C4-2B (cell line): ENCODE results near the gene OAS1.

Source experiments
- H3K27ac ChIP-seq: fragments of 450-650 bp; 2 replicates; pipeline ENCODE4 v1.5.1; 2017
- ZFX ChIP-seq: fragments of 450-650 bp; IDR thresholded peaks from 2 replicates; pipeline ENCODE4 v1.6.1; 2017
- TF ChIP-seq, protein P1 (sequence below): fragments of 450-650 bp; conservative IDR thresholded peaks from 2 replicates; pipeline ENCODE4 v1.5.1; 2017; ENCODE audit warnings: mild to moderate bottlenecking

OAS1 gene

DNA sequence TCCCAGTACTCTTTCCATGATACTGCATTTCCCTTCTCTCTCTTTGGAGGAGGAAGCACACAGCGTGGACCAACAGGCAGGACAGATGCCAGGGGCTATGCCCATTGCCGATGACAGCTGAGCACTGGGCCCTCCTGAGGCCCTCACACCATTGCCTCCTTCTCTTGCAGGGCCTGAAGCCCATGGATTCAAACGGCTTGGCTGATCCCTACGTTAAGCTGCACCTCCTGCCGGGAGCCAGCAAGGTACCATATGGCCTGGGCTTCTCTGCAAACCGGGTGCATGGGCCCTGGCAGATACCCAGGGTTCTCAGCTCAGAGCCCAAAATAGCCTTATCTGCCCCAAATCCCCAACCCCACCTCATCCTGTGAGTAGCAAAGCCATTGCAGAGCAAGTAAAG is 25.2 kb upstream of the OAS1 start:
- TF ChIP-seq, protein P1, sequence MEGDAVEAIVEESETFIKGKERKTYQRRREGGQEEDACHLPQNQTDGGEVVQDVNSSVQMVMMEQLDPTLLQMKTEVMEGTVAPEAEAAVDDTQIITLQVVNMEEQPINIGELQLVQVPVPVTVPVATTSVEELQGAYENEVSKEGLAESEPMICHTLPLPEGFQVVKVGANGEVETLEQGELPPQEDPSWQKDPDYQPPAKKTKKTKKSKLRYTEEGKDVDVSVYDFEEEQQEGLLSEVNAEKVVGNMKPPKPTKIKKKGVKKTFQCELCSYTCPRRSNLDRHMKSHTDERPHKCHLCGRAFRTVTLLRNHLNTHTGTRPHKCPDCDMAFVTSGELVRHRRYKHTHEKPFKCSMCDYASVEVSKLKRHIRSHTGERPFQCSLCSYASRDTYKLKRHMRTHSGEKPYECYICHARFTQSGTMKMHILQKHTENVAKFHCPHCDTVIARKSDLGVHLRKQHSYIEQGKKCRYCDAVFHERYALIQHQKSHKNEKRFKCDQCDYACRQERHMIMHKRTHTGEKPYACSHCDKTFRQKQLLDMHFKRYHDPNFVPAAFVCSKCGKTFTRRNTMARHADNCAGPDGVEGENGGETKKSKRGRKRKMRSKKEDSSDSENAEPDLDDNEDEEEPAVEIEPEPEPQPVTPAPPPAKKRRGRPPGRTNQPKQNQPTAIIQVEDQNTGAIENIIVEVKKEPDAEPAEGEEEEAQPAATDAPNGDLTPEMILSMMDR: no peak
- no peak for TF ChIP-seq ZFX
- H3K27ac ChIP-seq: no peak overlapping the region

DNA sequence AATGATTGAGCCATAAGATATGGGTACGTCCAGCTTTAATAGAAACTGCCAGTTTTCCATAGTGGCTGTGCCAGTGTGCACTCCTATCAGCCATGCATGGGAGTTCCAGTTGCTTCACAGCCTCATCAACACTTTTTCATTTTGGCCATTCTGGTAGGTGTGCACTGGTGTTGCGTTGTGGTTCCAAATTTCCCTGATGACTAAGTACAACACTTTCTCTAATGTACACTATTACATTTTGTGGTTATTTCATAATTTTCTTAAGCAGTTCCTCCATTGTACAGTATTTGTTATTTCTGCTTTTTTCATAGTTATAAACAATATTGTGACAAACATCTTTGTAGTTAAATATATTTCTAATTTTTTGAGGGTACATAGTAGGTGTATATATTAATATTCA is 21.5 kb upstream of the OAS1 start:
- no peak overlapping the region for H3K27ac ChIP-seq
- TF ChIP-seq, protein P1: no peak
- no peak for TF ChIP-seq ZFX

DNA sequence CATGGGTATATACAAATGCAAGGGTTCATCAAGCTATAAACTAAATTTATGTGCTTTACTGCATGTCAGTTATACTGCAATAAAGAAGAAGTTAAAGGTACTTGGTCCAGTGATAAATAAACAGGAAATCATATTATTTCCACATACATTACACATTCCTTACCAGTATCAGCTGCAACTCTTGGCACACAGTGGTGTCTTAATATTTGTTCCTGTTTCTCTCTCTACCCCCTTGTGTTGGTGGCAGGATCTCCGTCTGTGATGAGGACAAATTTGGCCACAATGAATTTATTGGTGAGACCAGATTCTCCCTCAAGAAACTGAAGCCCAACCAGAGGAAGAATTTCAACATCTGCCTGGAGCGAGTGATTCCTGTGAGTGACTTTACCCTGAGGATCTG is 19.2 kb upstream of the OAS1 start:
- TF ChIP-seq, protein P1: no peak
- no peak for TF ChIP-seq ZFX
- no peak overlapping the region for H3K27ac ChIP-seq

DNA sequence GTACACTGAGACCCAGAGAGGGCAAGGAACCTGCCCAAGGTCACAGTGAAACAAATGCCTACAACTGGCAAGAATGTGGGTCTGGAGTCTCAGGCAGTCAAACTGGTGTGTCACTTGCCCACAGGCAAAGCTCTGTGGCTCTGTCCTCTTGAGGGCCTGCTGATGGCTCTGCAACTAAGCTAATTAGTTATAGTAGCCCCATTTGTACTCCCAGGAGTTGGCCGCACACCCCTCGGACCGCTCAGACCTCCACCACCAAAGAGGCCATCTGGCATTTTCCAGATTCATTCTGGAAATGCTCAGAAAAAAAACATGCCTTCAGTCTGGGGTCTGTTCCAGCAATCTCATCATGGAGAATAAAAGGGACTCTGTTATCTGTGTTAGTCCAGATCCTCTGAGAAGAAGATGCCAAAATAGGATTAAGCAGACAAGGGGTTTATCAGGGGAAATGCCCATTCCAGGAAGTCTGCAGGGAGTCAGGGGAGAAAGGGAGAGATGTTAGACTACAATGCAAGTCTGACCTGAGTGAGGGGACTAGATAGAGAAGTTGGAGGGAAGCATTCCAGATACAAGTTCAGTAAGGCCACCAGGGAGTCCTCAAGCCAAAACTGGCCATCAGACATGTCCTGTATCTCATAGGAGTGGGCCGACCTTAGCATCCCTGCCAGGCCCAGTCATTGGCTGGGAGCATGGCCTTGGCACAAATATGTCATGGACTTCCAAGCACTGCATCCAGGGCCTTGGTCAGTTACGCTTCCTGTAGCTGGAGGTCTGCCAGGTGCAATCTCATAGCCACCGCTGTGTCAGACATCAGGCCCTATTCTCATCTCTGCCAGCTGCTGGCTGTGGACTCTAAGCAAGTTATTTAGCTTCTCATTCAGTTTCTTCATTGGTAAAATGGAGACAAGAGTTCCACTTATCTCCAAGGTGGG is 15.4 kb upstream of the OAS1 start:
- TF ChIP-seq, protein P1: no peak
- TF ChIP-seq ZFX: no peak
- no peak overlapping the region for H3K27ac ChIP-seq

DNA sequence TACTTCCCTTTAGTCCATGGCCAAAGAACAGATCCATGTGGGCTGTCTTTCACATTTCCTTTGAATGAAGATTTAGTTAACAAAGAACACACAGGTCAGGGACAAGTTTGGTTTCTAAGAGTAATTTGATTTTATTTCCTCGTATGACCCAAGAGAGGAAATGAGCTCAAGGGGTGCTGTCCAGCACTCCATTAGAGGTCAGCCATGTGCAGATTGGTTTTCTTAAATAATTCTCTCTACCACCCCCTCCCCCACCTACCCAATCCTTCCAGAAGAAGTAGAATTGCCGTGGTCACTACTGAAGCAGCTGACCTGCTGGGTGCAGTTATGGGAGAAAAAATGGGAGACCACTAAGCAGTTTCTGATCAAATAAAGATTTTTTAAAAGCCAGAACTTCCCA is 13.9 kb upstream of the OAS1 start:
- TF ChIP-seq, protein P1: no peak
- no peak for TF ChIP-seq ZFX
- H3K27ac ChIP-seq: no peak overlapping the region

DNA sequence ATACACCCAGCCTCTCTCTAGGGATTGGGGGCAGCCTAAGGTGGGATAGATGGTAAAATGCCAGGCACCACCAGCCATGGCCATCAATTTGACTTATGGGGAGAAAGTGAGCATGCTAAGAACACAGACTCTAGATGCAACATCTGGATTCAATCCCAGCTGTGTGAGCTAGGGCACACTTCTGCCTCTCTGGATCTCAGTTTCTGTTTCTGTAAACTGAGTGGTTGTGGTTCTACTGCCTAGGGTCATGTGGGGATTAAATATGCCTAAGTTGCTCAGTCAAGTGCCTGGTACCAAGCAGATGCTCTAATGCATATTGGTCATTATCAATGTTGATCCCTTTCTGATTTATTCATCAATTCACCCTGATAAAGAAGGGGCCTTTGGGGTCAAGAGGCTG is 12.6 kb upstream of the OAS1 start:
- TF ChIP-seq ZFX: no peak
- TF ChIP-seq, protein P1: no peak
- no peak overlapping the region for H3K27ac ChIP-seq

DNA sequence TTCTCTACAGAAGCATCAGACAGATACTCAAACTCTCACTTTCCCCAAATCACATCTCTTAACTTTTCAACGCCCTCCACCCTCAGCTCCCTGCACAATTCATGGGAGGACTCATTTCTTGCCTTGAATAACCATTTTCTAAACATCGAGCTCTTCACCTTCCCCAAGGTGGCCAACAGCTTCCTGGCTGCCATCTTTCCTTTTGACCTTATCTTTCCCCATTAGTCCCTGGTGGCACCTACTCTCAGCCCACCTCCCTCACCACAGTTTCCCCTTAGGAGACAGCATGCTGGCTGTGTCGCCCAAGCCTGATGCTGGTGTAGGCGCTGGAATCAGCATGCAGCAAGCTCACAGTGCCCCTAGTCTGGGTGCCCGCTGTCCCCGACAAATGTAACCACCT is 8.4 kb upstream of the OAS1 start:
- no peak overlapping the region for H3K27ac ChIP-seq
- TF ChIP-seq, protein P1: no peak
- no peak for TF ChIP-seq ZFX
